Hepatocyte (in vitro differentiated cells): Measurements from ENCODE around the gene FBLN2.
"Not testable (repeated sequence)": the region's sequence is repeated elsewhere in the genome, so short reads cannot be mapped to it uniquely, and the experiment has no call there.

ENCODE experiments used
- CTCF ChIP-seq: fragments of 200-600 bp; sonication (generic); IDR thresholded peaks from 2 replicates; pipeline ENCODE4 v1.5.1; 2016; ENCODE audit warnings: antibody characterized with exemption, mild to moderate bottlenecking; ENCODE audit not compliant: poor library complexity
- EZH2 ChIP-seq: fragments of 200-600 bp; sonication (generic); IDR thresholded peaks from 2 replicates; pipeline ENCODE4 v1.6.1; 2016; ENCODE audit warnings: antibody characterized with exemption, mild to moderate bottlenecking, borderline replicate concordance

- not testable (repeated sequence) for TF ChIP-seq CTCF, EZH2
These were observed 49.7 kb upstream of the FBLN2 start for GRCh38 chr3:13499246-13499645.
